ENCODE measurements around the gene NRG3.

NRG3 gene

DNA sequence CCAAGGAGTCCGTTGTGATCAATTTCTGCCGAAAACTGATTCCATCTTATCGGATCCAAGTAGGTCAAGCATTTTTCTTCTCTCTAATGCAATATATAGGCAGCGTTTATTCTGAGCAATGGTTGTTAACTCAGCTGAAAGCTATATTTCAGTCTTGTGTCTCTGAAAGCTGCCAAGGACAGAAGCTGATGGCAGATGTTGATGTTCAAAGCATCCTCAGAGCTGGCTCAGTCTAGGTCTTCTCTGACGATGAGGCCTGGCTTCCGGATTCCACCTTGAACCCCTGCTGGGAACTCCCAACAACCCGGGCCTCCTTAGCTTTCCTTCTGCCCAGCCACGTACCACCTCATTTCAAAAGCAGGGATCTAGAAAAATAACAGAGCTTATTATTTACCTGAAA lies 863.6 kb downstream of the NRG3 start:
- no peak for DNase-seq

DNA sequence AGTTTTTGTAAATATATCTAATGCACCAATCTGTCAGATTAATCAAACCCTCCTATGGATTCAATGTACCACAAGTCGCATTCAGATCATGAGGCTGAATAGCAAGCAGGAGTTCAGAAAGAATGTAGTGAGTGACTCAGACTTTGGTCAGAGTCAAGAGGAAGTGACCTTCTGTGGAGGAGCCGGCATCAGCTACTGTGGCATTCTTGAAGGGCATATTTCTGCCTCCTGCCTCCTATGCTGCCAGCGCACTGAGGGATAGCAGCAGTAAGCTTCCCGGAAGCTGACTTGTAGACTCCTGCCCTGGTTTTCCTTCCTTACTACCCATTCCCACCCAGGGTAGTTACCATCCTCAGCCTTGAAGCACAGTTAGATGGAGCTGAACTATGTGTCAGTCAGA lies 867.5 kb downstream of the NRG3 start:
- DNase-seq: no peak

DNA sequence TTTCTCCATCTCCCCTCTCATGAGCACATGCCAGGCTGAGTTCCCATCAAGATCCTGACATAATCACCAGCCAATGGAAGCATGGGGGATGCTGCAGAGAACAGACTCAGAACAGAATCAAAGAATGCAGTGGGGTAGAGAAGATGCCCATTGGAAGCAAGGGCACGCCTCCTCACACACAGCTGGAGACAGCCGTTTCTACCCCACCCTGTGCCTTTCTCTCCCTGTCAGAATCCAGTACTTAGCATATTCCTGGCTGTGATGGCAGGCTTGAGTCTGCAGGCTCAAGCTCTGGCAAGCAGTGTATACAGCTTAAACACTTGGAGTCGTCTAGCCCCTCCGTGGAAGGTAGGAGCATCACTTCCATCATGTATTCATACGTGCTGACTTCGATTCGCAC lies 867.9 kb downstream of the NRG3 start:
- DNase-seq: no peak

DNA sequence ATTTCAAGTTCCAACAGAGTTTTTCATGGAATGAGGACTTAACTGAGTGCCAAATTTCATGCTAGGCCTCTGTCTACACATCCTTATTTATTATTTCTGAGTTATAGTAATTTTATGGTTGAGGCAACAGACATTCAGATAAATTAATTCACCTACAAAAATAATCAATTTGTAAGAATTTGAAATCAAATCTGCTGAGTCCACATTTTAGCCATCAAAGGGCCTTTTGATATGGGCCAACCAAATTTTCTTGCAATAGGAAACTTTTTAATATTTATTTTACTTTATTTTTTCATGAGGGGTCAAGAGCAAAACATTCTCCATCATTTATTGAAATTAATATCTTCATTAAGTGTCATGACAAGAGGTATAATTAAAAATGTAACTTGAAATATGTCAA lies 875.5 kb downstream of the NRG3 start:
- DNase-seq: no peak

DNA sequence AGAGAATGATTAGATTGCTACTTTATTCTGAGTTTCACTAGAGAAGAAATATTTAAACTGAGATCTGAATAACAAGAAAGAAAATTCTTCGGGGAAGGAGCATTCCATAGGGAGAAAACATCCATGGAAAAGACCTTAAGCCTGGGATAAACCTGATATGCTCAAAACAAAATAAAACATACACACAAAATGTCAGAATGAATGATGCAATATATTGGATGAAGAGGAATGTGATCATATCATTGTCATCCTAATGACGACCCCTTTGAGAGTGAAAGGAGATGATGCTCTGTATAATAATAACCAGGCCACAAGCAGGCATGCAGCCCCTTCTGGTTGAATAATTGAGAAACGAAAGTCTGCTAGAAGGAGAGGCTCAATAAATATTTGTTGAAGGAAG lies 882.4 kb downstream of the NRG3 start:
- no peak for DNase-seq

DNA sequence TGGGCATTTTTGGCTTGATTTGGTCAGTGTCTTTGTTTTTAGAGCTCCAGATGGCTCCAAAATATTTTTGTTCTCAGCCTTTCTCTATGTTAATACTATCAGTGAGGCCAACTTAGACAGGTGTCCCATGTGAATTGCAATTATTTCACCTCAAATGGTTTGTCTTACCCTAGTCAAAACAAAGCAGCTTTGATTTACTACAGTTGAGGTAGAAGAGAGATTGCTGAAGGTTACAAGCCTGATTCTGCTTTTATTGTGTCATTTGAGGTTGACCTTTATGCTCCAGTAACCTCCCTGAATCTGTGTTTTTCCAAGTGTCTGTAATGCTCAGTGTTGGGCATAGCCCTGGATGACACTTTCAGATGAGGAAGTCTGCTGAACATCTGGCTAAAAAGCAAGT lies 882.9 kb downstream of the NRG3 start:
- DNase-seq: no peak

DNA sequence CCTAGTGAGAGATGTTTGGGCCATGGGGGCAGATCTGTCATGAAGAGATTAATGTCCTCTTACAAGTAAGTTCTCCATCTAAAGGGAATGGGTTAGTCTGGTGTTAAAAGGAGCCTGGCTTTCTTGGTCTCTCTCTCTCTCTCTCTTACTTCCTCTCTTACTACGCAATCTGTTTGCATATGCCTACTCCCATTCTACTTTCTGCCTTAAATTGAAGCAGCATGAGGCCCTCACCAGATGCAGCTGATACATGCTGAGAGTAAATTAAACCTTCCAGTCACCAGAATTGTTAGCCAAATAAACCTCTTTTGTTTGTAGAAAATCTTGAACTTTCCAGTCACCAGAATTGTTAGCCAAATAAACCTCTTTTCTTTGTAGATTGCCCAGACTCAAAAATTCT lies 884.1 kb downstream of the NRG3 start:
- DNase-seq: no peak

DNA sequence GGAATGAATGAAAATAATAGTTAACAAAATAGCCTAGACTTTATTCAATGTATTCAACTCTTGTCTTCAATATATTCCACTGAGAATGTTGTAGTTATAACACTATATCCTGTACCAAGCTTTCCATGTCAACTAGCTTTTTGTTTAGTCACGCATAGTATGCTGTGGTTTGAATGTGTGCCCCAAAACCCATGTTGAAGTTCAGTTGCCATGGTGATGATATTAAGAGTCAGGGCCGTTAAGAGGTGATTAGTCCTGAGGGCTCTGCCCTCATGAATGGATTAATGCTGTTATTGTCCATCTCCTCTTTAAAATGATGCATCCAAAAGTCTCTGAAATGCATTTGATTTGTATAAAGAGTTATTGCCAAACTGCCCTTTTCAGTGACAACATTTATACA lies 887.6 kb downstream of the NRG3 start:
- no peak for DNase-seq

DNA sequence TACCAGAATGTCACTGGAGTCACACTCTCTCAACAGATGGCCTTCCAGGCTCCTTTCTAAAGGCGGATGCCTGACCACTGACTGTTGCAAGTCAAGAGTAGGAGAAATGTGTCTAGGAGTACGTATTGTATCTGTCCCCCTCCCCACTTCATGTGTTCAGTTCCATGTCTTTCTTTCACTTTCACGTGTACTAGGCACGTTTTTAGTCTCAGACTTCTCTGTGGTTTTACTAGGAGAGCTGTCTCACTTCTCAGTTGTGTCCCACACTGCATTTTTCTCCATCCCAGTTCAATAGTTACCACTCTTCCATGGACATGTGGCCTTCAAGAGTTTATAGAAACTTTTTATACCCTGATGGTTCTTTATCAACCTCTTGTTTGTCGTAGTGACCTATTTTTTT lies 893.0 kb downstream of the NRG3 start:
- DNase-seq: no peak

DNA sequence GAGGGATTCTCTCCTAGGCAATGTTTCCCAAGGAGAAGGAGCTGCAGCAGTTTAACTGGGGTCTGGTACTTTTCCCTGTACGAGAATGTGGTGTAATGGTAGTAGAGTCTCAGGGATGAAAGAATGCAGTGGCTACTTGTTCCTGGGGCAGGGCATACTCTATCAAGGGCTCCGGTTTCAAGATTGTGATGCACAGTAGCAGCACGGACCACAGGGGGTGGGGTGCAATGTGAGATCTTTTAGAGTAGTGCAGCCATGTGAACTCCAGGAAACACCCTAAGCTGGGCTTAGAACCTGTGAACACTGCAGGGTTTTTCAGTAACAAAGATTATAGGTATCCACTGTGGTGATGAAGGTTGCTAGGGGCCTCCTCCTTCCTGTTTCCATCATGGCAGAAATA lies 903.9 kb downstream of the NRG3 start:
- no peak for DNase-seq

DNA sequence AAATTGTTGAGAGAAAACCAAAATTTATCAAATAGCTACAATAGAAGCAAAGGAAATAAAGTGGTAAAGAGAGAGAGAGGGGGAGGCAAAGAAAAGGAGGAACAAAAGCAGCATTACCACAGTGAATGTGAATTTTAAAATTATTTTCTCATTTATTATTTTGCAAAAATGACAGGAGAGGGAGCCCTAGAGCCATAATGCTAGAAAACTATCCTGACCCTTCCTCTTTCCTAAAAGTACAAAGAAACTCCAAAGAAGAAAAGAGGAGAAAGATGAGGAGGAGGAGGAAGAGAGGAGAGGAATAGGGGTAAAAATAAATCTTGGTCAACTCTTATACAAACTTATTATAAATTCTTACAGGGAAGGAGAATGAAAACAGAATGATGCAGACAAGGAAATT lies 921.5 kb downstream of the NRG3 start:
- DNase-seq: no peak

DNA sequence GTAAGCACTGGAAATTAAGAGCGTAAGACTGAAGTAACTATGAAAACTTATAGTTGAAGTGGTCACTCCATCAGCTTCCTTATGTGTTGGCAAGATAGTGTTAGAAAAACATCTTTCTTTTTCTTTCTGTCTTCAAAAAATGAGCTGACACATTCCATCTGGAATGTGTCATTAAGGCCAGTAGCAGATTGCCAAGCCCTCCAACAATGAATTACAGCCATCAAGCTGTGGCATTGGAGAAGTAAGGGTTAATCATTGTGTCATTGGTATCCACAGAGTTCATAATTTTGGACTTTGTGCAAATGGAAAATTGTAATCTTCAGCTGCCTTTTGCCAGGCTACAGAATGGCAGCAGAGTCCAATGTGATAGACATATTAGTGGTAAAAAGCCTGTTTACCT lies 926.3 kb downstream of the NRG3 start:
- DNase-seq: no peak

DNA sequence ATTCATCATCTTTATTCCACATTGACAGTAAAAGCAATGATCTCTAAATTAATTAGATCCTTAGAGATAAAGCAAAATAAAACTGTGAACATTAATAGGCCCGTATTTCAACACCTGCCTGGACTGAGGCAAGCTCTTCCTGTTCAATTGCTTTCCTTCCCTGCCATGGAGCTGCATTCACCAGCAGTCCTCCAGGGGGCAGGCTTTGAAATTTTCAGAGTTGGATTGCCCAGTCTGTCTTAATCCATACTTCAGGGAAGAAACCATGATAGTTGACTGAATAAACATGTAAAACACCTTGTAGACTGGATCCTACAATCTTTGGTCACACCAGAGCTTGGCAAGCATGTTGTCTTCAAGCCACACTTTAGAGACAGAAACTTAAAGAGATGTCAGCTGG lies 936.6 kb downstream of the NRG3 start:
- DNase-seq: no peak

DNA sequence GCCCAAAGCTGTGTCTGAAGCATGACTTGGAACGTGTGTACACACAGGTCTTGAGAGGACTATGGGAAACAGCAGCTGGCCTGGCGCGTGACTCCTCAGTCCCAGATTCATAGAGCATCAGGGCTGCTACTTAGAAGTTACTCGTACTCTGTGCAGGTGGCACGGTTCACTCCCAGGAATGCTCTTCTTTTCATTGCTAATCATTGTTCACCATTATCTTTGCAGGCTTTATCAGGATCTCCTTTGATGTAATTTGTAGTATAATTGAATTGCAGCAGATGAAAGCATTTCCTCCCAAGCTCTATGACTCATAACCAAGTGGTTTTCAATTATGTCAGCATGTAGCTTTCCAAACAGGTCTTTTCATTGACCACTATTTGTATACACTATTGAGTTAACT lies 938.9 kb downstream of the NRG3 start:
- no peak for DNase-seq

DNA sequence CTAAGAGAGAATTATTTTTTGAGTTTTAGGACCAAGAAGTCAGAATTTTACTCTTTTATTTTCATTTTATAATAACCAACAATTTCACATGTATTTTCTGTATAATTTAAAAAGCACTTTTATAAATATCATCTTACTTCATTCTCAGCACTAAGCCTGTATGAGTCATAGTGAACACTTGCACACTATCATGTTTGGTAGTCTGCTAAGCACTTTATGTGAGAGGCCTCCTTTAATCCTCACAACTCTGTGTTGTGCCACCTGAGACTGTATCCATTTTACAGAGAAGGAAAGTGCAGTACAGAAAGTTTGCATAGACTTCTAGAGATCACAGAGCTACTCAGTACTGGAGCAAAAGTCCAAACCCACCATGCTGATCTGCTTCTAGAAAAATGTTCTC lies 939.6 kb downstream of the NRG3 start:
- no peak for DNase-seq

DNA sequence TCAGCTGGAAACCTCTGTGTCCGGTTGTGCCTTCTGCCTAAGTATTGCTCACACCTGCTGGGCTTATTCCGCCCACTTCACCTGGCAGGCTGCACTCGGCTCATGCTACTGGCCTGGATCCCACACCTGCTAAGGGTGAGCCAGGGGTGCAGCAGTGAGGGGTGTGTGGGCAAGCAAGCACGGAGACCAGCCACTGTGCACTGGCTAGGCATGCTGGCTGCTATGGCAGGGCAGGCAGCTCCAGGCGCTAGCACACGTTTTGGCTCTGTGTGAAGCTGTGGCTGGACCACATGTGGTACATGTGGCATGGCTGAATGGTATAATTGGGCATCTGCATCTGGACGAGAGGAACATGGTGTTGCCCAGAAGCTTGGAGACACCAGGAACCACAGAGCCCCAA lies 940.7 kb downstream of the NRG3 start:
- no peak for DNase-seq

DNA sequence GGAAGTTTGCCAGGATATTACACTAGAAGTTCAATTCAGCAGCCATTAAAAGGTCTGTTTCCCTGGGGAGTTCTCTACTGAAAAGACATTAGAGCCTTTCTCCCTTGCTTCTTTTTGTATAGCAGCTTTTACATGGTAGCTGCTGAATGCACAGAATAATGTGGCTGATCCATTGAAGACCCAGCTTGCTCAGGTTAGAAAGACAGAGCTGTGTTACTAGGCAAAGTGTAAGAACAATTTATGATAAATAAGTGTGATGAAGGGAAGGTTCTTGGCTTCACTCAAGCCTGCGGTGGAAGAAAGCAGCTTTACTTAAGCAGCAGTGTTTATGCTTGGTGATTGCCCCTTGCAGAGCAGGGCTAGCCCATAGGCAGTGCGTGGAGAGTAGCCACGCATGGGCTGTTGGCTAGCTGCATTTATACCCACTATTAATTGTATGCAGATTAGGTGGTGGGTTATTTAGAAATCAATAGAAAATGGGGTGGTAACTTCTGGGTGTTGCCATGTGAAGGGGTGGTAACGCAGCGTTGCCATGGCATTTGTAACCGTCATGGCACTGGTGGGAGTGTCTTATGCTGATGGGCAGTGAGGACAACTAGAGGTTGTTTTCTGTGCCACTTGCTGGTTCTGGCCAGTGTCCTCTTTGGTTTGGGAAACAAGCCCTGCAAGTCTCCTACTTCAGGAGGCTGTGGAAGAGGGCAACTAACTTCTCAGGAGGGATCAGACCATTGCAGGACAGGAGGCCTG lies 942.9 kb downstream of the NRG3 start:
- DNase-seq: no peak

DNA sequence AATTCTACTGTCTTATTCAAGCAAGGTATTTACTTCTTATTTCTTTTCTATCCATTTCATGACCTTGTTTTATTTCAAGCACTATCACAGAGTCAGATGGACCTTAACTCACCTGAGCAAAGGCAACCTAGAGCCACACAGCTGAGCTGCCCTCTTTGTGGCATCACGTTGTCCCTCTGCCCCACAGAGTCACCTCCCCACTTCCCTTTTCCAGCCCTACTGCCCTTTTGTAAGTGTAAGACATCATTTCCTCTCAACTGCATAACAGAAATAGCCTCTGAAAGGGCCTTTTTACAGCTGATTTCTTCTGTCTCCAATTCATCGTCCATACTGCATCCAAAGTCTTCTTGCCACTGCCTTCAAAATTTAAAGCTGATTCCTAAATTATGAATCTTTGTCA lies 946.0 kb downstream of the NRG3 start:
- DNase-seq: no peak

DNA sequence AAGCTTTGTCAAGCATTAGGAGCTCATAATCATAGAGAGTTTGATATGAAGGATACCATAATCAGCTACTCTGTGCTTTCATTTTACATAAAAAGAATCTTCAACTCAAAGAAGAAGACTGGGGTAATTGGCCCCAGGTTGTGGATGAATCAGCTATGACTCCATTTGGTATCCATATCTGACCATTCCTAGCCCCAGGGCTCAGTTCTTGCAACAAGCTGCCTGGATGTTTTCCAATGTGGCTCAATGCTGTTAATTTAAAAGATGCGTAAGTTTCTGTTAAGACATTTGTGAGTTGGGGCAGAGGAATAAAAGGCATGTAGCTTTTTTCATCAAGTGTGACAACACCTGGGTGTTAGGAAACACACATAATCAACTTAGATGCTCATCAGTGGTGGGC lies 951.1 kb downstream of the NRG3 start:
- DNase-seq: no peak

DNA sequence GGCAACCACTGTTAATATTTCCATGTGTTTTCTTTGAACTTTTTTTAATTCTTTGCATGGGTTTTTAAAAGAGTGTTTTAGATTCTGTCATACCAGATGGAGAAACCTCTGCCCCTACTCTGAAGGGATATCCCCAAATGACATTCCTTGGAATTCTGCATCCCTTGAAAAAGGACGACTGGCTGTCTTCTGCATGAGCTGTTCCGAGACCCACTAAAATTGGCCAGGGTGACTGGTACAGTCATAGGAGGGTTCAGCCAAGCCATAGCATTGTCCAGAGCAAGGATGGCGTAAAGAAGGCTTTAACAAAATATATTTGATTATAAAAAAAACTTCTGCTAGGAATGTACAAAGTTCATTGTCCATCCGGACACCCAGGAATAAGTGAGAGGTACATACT lies 952.9 kb downstream of the NRG3 start:
- DNase-seq: no peak

DNA sequence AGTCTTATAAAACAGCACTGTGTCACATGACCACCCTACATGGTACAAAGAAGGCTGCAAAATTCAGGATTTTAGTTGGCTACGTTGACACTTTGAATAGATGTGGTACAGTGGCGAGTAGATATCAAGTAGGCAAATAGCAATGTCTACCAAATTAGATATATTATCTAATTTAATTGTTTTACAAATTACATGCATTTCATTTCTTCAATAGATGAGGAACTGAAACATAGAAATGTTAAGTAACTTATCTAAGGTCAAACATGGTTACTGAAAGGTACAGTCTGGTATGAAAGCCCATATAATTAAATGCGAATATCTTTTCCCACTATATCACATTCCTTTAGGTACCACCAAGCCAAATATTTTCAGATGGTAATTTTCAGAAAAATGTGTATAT lies 972.2 kb downstream of the NRG3 start:
- no peak for DNase-seq

DNA sequence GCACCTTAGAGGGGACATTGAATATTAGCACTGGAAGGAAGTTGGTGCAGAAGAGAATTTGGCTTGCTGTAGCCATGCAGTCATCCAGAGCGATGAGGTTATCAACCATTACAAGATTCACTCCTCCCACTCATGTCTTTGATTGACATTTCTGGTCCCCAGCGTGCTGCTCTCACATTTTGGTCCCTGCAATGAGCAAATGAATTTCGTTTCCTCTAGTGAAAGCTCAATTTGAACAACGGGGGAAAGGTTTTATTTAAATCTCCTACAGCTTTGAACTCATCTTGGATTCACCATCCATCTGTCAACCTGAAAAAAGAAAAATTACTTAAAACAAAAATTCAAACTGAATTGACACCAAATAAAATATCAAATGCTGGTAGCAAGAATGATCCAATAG lies 975.2 kb downstream of the NRG3 start:
- DNase-seq: no peak

DNA sequence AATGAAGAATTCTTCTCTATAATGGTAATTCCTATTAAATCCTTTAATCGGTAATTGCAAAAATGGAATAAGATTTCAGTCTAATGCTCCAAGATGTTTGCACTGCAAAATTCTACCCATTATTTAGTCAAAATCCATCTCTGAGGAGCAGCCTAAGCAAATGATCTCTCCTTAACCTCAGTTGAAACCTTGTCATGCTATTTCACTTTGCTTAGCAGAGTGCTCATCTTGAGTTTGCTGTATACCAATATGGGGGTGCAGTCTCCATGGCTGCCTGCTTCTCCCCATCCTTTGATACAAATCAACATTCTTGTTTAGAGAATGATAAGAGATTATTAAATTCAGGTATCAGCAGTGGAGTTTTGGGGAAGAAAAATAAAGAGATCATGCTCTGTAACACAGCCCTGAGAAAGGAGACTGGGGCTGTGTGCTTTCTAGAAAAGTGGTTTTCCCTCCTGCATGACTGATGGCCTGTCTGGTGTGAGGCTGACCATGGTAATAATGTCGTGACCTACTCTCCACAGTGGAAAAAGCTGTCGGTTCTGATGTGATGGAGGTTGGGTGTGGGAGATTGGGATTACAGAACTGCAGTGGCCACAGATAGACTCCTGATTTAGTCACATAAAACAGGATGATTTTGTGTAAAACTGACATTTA lies 982.1 kb downstream of the NRG3 start:
- DNase-seq: no peak

DNA sequence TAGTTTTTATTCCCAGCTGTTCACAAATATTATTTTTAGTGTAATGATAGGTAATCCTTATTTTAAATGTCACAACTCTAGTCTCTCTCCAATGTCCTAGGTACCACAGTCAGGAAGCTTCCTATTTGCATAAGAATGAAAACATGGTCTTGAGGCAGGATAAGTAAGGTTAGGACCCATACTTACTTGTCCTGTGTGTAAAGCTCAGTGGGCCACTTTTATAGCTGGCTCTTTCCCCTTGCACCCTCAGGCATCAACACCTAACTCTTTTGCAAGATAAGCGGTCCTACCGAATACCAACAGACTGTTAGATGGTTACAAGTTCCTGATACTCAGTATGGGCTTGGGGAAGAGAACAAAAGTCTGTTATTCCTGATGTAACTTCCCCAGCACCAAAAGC lies 986.9 kb downstream of the NRG3 start:
- no peak for DNase-seq

DNA sequence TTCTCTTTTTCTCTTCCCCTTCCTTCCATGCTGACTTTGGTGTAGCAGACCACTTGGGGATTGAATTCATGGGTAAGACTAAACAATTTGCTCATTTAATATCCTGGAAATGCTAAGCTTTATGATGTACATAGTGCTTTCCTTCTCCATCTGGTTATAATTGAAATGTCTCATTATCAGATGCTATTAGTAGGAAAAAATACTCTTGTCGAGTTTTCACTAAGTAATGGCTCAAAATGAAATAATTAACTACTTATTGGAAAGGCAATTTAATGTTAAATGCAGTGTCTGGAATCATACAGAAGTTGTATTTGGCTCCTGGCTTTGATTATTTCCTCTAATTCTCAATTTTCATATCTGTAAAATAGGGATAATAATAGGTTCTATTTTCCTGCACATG lies 990.4 kb downstream of the NRG3 start:
- DNase-seq: no peak

Measured in activated CD8-positive, alpha-beta memory T cell treated with anti-CD3 and anti-CD28 coated beads, Interleukin-2, amount 50 U/mL, for 4 hours (primary cell).